PC-9 (cell line): ENCODE measurements around the gene TSPYL6. TPM values are rescaled to one million over a fixed set of nuclear protein-coding genes. Genes with fewer than 3 reads are reported as not detected.

Experiments used
- BruUV-seq: library from RNA; stranded (reverse); fragments of 400-500 nt; replicated peaks from 2 replicates; lab custom pipeline; 2021; lab: Mats Ljungman, UMichigan
- CTCF ChIA-PET: fragments of 300-600 bp; sonication (Branson Sonifier 250); formaldehyde crosslinking; loops from one replicate; lab custom pipeline; 2022; ENCODE audit warnings: antibody characterized with exemption; lab: Charles Lee
- POLR2A ChIA-PET: fragments of 300-600 bp; sonication (Branson Sonifier 250); formaldehyde crosslinking; loops from one replicate; lab custom pipeline; 2022; ENCODE audit warnings: antibody characterized with exemption; ENCODE audit not compliant: unreplicated experiment; lab: Charles Lee
- DNase-seq, 2 experiments: peaks; one replicate each; pipeline versions ENCODE4 v3.0.0 to v3.0.0-alpha.2; 2015 to 2022; ENCODE audit warnings: mixed read lengths in 1 of 2
- H2AFZ ChIP-seq: fragments of 200-600 bp; sonication (generic); 2 replicates; pipeline ENCODE4 v1.8.1; 2017; ENCODE audit warnings: antibody characterized with exemption
- H3F3A ChIP-seq: fragments of 200-600 bp; sonication (generic); 2 replicates; pipeline ENCODE4 v1.8.1; 2017; ENCODE audit warnings: antibody characterized with exemption, mild to moderate bottlenecking, low read depth; ENCODE audit not compliant: insufficient read depth
- H3K27ac ChIP-seq: fragments of 200-600 bp; sonication (generic); 2 replicates; pipeline ENCODE4 v1.6.1; 2016; ENCODE audit warnings: mixed run types
- H3K27me3 ChIP-seq: fragments of 200-600 bp; sonication (generic); 2 replicates; pipeline ENCODE4 v1.6.1; 2016; ENCODE audit warnings: low read depth, mixed run types; ENCODE audit not compliant: insufficient read depth
- H3K36me3 ChIP-seq: fragments of 200-600 bp; sonication (generic); 2 replicates; pipeline ENCODE4 v1.6.1; 2016; ENCODE audit warnings: low read depth, mixed run types
- H3K4me1 ChIP-seq: fragments of 200-600 bp; sonication (generic); replicated peaks from 2 replicates; pipeline ENCODE4 v1.6.1; 2016; ENCODE audit warnings: mixed run types; ENCODE audit not compliant: insufficient read depth
- H3K4me2 ChIP-seq: fragments of 200-600 bp; sonication (generic); 2 replicates; pipeline ENCODE4 v1.6.1; 2017; ENCODE audit warnings: mixed run types
- H3K4me3 ChIP-seq: fragments of 200-600 bp; sonication (generic); 2 replicates; pipeline ENCODE4 v1.6.1; 2016; ENCODE audit warnings: mixed run types
- H3K79me2 ChIP-seq: fragments of 200-600 bp; sonication (generic); 2 replicates; pipeline ENCODE4 v1.6.1; 2017; ENCODE audit warnings: low read depth, mixed run types
- H3K9me2 ChIP-seq: fragments of 200-600 bp; sonication (generic); 2 replicates; pipeline ENCODE4 v1.8.1; 2017; ENCODE audit warnings: mild to moderate bottlenecking; ENCODE audit not compliant: insufficient read depth
- H3K9me3 ChIP-seq: fragments of 200-600 bp; sonication (generic); 2 replicates; pipeline ENCODE4 v1.8.1; 2016; ENCODE audit warnings: low read depth; ENCODE audit not compliant: insufficient read depth
- H4K20me1 ChIP-seq: fragments of 200-600 bp; sonication (generic); 2 replicates; pipeline ENCODE4 v1.8.1; 2017; ENCODE audit not compliant: insufficient read depth
- EZH2 ChIP-seq: fragments of 200-600 bp; sonication (generic); IDR thresholded peaks from 2 replicates; pipeline ENCODE4 v1.8.0; 2017; ENCODE audit warnings: antibody characterized with exemption, low read depth
- intact Hi-C: fragments of 100-400 bp; cut with micrococcal nuclease; formaldehyde crosslinking; loops from one replicate; pipeline ENCODE4 v1.10.0; 2022; ENCODE audit not compliant: unreplicated experiment
- total RNA-seq: library from RNA; stranded (reverse); gene quantifications from 2 replicates; pipeline ENCODE4 v1.2.3, GENCODE V29; 2021
- TF ChIP-seq, protein P1 (sequence below): fragments of 200-600 bp; sonication (generic); conservative IDR thresholded peaks from 2 replicates; pipeline ENCODE4 v1.6.1; 2017; ENCODE audit warnings: mixed run types, antibody characterized with exemption, mild to moderate bottlenecking, moderate library complexity

TSPYL6 gene
- total RNA-seq, 1 experiment from 2014 or later, result not detected

DNA sequence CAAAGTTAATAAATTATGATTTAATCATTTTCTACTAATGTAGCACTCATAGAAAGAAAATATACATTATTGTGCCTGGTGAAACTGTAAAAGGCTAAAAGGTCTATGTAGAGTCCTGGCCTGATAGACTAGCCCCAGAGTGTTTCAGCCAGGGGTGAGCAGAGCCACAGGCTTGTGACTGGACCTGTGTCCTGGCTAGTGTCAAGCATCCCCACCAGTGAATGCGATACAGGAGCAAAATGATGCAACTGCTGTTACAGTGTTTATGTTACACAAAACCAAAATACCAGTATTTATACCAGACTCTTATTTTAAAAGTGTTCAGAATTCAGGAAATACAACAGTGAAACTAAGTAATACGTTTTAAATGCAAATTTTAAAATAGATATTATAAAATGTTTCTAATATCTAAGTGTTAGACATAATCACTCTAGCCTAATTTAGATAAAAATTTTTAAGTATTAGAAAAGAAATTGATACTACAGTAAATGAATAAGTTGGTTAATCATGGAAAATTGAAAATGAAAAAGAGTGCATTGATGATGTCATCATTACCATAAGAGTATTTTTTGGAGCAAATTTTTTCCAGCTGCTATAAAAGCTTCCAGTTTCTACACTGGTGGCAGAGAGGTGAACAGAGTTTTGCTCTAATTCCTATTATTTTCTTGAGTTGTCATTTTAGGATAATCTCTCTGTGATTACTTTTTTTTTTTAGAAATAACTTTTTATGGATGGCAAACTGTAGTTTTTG is 6.2 kb upstream of the TSPYL6 start:
- Histone ChIP-seq H3F3A (no peaks in the 10 kb centered on the region), H4K20me1 (no peaks in the 10 kb centered on the region), H3K36me3 (no peaks in the 10 kb centered on the region), H3K4me1 (no peaks in the 10 kb centered on the region), H3K9me2 (0 out of 2 replicates have a peak, but pooled peaks cover 7% of the 10 kb centered on the region), H3K4me3 (no peak overlapping the region), H3K27me3 (no peaks in the 10 kb centered on the region), H3K27ac (no peak overlapping the region), H2AFZ (no peak overlapping the region), H3K9me3 (peaks cover 4% of the 10 kb centered on the region; the same call in 1 of the 2 replicates), H3K79me2 (no peaks in the 10 kb centered on the region), H3K4me2 (no peak overlapping the region)
- POLR2A ChIA-PET, result no interaction called here
- intact Hi-C loops, result no loop called here
- no TSS peak for BruUV-seq
- DNase-seq, result no peak
- TF ChIP-seq, protein P1, sequence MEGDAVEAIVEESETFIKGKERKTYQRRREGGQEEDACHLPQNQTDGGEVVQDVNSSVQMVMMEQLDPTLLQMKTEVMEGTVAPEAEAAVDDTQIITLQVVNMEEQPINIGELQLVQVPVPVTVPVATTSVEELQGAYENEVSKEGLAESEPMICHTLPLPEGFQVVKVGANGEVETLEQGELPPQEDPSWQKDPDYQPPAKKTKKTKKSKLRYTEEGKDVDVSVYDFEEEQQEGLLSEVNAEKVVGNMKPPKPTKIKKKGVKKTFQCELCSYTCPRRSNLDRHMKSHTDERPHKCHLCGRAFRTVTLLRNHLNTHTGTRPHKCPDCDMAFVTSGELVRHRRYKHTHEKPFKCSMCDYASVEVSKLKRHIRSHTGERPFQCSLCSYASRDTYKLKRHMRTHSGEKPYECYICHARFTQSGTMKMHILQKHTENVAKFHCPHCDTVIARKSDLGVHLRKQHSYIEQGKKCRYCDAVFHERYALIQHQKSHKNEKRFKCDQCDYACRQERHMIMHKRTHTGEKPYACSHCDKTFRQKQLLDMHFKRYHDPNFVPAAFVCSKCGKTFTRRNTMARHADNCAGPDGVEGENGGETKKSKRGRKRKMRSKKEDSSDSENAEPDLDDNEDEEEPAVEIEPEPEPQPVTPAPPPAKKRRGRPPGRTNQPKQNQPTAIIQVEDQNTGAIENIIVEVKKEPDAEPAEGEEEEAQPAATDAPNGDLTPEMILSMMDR, result no peak
- TF ChIP-seq EZH2, result no peak
- CTCF ChIA-PET, result no interaction called here

DNA sequence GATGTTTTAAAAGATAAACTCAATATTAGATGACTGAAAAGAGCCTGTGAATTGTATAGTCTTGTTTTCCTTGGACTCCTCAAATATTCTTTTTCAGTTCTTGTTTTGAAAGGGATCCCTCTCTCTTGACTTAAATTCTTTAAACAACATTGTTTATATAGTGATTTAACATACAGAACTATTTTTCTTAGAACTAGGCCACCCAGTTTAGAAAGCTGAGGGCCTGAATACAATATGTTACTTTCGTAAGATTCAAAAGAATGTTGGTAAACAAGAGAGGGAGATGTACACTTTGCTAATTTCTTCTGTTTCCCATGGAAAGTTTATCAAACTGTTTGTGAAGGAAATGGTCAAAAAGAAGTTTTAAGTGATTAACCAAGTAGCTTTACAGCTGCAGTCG is 5.5 kb upstream of the TSPYL6 start:
- H3K36me3 ChIP-seq, result no peaks in the 10 kb centered on the region
- CTCF ChIA-PET, result no interaction called here
- POLR2A ChIA-PET, result no interaction called here
- no peak overlapping the region for H3K27ac ChIP-seq
- no peak overlapping the region for H3K4me3 ChIP-seq
- TF ChIP-seq, protein P1, result no peak
- no peak for TF ChIP-seq EZH2
- no peaks in the 10 kb centered on the region for H3F3A ChIP-seq
- H3K9me3 ChIP-seq, result peaks cover 4% of the 10 kb centered on the region; the same call in 1 of the 2 replicates
- no peak overlapping the region for H3K4me2 ChIP-seq
- no peaks in the 10 kb centered on the region for H3K79me2 ChIP-seq
- no peaks in the 10 kb centered on the region for H3K27me3 ChIP-seq
- no TSS peak for BruUV-seq
- no peaks in the 10 kb centered on the region for H3K4me1 ChIP-seq
- intact Hi-C loops, result no loop called here
- H2AFZ ChIP-seq, result no peak overlapping the region
- 0 out of 2 replicates have a peak, but pooled peaks cover 7% of the 10 kb centered on the region for H3K9me2 ChIP-seq
- no peak for DNase-seq
- no peaks in the 10 kb centered on the region for H4K20me1 ChIP-seq

DNA sequence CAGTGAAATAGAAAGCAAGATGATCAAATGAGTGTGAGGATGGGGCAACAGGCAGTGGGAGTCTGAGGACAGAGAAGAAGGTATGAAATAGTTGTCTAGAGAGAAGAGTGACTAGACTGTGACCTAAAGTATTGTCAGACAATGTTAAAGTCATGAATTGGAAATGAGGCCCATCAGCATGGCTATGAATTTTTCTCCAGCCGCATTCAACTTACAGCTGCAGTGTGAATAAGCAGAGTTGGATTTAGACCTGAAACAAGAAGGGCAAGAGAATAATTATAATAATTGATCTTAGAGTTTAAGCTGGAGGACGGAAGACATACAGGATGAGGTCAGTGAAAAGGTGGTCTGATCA is 4.2 kb upstream of the TSPYL6 start:
- Histone ChIP-seq H3K27ac (no peak overlapping the region), H3K9me2 (0 out of 2 replicates have a peak, but pooled peaks cover 7% of the 10 kb centered on the region), H2AFZ (no peak overlapping the region), H3K4me3 (no peak overlapping the region), H3F3A (no peaks in the 10 kb centered on the region), H3K9me3 (peaks cover 2% of the 10 kb centered on the region; the same call in 1 of the 2 replicates), H3K36me3 (no peaks in the 10 kb centered on the region), H3K27me3 (no peaks in the 10 kb centered on the region), H3K4me2 (no peak overlapping the region), H3K79me2 (no peaks in the 10 kb centered on the region), H3K4me1 (no peaks in the 10 kb centered on the region), H4K20me1 (no peaks in the 10 kb centered on the region)
- no TSS peak for BruUV-seq
- intact Hi-C loops, result no loop called here
- DNase-seq, result no peak
- TF ChIP-seq, protein P1, result no peak
- TF ChIP-seq EZH2, result no peak
- POLR2A ChIA-PET, result no interaction called here
- CTCF ChIA-PET, result no interaction called here
